Nephron (organoid): Measurements from ENCODE around the gene TMEM235.

Experiments
- H3K27ac Mint-ChIP-seq, 3 experiments: 2 replicates each; pipeline ENCODE4 v1.8.0; 2020; ENCODE audit warnings: mixed read lengths in 3 of 3, mild to moderate bottlenecking in 2 of 3, moderate library complexity in 1 of 3
- H3K27me3 Mint-ChIP-seq: 2 replicates; pipeline ENCODE4 v1.8.0; 2021; ENCODE audit warnings: low read depth, mild to moderate bottlenecking, moderate library complexity, mixed read lengths
- H3K36me3 Mint-ChIP-seq: 2 replicates; pipeline ENCODE4 v1.8.0; 2020; ENCODE audit warnings: low read depth, mixed read lengths
- H3K4me1 Mint-ChIP-seq: 2 replicates; pipeline ENCODE4 v1.8.0; 2020; ENCODE audit warnings: mixed read lengths
- H3K4me3 Mint-ChIP-seq, 3 experiments: 2 replicates each; pipeline ENCODE4 v1.8.0; 2020; ENCODE audit warnings: mild to moderate bottlenecking in 3 of 3, mixed read lengths in 3 of 3, moderate library complexity in 2 of 3
- H3K9me3 Mint-ChIP-seq: 2 replicates; pipeline ENCODE4 v1.8.0; 2020; ENCODE audit warnings: mixed read lengths
- TF ChIP-seq, protein P1 (sequence below), 3 experiments: fragments of 200-600 bp; sonication (generic); IDR thresholded peaks; one replicate each; pipeline ENCODE4 v1.5.0; 2021; ENCODE audit warnings: antibody characterized with exemption in 3 of 3; ENCODE audit not compliant: unreplicated experiment in 3 of 3

The TMEM235 gene

DNA sequence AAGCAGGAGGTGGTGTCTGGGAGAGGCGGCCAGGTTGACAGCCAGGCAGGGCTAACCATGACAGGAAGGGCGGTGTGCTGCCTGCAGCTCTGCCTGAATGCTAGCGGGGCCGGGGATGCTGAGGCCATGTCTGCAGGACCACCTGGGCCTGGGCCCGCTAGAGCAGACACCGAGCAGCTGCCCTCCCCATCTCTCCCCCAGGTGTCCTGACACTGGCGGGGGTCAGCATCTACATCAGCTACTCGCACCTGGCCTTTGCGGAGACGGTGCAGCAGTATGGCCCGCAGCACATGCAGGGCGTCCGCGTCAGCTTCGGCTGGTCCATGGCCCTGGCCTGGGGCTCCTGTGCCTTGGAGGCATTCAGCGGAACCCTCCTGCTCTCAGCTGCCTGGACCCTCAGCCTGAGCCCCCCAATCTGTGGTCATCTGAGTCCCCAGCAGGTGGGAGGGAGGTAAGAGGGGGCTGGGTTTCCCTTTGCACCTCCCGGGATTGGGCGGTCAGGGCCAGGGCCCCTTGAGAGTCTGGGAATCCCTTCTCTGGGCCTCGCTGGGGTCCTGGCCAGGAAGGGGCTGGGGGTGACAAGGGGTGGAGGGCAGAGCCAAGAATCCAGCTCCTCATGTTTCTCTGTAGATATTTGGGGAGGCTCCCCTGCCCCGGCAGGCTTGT, 7.5 kb downstream of the TMEM235 start:
- H3K4me3 Mint-ChIP-seq = no peak overlapping the region
- no peaks in the 10 kb centered on the region for H3K36me3 Mint-ChIP-seq
- TF ChIP-seq, protein P1, sequence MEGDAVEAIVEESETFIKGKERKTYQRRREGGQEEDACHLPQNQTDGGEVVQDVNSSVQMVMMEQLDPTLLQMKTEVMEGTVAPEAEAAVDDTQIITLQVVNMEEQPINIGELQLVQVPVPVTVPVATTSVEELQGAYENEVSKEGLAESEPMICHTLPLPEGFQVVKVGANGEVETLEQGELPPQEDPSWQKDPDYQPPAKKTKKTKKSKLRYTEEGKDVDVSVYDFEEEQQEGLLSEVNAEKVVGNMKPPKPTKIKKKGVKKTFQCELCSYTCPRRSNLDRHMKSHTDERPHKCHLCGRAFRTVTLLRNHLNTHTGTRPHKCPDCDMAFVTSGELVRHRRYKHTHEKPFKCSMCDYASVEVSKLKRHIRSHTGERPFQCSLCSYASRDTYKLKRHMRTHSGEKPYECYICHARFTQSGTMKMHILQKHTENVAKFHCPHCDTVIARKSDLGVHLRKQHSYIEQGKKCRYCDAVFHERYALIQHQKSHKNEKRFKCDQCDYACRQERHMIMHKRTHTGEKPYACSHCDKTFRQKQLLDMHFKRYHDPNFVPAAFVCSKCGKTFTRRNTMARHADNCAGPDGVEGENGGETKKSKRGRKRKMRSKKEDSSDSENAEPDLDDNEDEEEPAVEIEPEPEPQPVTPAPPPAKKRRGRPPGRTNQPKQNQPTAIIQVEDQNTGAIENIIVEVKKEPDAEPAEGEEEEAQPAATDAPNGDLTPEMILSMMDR (IDR thresholded peaks at IDR 0.05; ENCODE audit: unreplicated experiment in 3 of 3) = no peak
- H3K27ac Mint-ChIP-seq = no peak overlapping the region
- peaks cover 13% of the 10 kb centered on the region for H3K27me3 Mint-ChIP-seq
- H3K4me1 Mint-ChIP-seq = peaks cover 25% of the 10 kb centered on the region
- no peaks in the 10 kb centered on the region for H3K9me3 Mint-ChIP-seq

DNA sequence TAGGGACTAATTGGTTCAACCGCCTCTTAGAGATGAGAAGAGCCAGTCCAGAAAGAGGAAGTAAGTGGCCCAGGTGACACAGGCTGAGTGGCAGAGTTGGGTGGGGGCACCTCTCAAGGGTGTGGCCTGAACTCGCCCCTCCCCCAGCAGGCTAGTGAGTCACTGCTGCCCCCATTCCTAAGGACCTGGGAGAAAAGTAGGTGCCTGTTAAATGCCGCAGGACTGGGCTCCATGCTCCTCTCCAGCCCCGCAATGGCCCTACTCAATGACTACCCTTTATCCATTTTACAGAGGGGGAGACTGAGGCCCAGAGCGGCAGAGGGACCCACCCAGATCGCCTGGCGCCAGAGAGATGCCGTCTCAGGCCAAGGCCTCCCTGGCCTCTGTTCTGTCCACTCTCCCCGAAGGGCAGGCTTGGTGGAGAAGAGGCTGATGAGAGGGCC, 8.1 kb downstream of the TMEM235 start:
- peaks cover 2% of the 10 kb centered on the region for H3K9me3 Mint-ChIP-seq
- H3K4me3 Mint-ChIP-seq = no peak overlapping the region
- no peak overlapping the region for H3K27ac Mint-ChIP-seq
- H3K4me1 Mint-ChIP-seq = peaks cover 25% of the 10 kb centered on the region
- peaks cover 9% of the 10 kb centered on the region for H3K27me3 Mint-ChIP-seq
- TF ChIP-seq, protein P1 (IDR thresholded peaks at IDR 0.05; ENCODE audit: unreplicated experiment in 3 of 3) = no peak
- H3K36me3 Mint-ChIP-seq = no peaks in the 10 kb centered on the region

DNA sequence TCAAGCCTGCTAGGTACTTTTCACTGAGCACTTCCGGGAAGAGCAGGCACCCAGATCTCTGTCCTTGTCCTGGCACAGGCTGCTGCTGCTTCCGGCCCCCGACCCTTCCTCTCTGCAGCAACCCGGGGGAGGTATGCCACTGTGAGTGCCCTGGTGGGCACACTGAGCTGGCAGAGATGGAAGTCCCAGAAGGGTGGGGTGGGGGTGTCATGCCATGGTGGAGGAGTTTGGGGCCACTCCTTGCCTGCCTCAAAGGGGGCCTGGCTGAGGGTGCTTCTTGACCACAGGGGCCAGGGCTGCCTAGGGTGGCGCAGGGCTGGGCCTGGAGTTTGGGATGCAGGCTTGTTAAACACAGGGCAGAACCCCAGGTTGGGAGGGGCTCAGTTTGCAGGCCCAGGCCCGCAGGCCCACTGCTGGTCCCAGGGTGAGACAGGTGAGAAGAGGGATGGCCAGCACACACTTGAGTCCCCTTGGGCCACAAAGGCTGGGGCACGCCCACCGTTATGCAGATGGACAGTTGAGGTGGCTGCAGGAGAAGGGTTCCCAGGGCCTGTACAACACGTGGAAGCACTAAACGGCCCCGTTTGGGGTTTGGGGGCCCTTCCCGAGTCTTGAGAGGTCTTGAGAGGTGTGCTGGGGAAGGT, 8.7 kb downstream of the TMEM235 start:
- peaks cover 20% of the 10 kb centered on the region for H3K4me1 Mint-ChIP-seq
- peaks cover 2% of the 10 kb centered on the region for H3K27me3 Mint-ChIP-seq
- TF ChIP-seq, protein P1 (IDR thresholded peaks at IDR 0.05; ENCODE audit: unreplicated experiment in 3 of 3) = no peak
- no peak overlapping the region for H3K4me3 Mint-ChIP-seq
- H3K9me3 Mint-ChIP-seq = peaks cover 2% of the 10 kb centered on the region
- H3K27ac Mint-ChIP-seq = no peak overlapping the region
- no peaks in the 10 kb centered on the region for H3K36me3 Mint-ChIP-seq

DNA sequence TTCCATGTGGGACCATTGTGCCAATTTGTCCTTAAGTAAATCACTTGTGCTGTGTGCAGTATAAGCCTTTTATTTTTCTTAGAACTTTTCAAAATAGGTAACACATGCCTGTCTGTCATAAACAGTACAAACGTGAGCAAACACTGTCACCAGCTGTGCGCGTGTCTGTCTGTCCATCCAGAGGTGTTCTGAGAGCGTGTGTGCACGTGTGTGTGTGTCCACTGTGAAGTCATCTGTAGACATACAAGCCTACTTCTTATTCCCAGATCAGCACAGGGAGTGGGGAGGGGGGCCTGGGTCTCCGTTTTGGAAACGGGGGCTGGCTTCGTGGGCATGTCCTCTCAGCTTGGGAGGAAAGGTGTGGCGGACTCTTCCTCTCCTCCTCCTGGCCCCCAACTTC, 9.4 kb downstream of the TMEM235 start:
- H3K4me1 Mint-ChIP-seq = peaks cover 19% of the 10 kb centered on the region
- no peak overlapping the region for H3K27ac Mint-ChIP-seq
- no peaks in the 10 kb centered on the region for H3K27me3 Mint-ChIP-seq
- H3K9me3 Mint-ChIP-seq = peaks cover 6% of the 10 kb centered on the region
- no peak overlapping the region for H3K4me3 Mint-ChIP-seq
- no peaks in the 10 kb centered on the region for H3K36me3 Mint-ChIP-seq
- TF ChIP-seq, protein P1 (IDR thresholded peaks at IDR 0.05; ENCODE audit: unreplicated experiment in 3 of 3) = no peak

DNA sequence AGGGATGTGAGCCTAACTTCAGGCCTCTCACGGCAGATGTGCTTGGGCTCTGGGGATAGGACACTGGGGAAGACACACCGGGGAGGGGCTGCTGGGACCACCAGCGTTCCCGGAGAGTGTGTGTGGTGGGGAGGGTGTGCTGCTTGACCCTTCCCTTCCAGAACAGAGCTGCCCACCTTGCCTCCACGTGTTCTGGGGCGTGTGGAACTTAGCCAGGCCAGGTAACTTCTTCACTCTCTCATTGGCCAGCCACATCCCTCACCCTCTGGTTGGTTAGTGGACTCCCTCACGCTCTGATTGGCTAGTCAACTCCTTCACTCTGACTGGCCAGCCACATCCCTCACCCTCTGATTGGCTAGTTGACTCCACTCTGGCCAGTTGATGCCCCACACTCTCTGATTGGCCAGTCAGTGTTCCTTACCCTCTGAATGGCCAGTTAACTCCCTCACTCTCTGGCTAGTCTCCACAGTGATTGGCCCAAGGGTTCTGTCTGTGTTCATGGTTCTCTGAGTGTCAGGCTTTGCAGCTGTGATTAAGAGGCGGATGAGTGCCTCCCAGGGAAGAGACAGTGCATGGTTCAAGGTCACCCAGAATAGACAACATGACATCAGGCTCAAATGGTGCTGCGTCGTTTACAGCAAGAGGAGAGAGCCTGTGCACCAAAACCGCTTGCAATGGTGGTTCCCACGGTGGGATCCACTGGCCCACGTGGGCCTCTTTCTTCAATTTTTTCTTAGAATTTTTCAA, 10.0 kb downstream of the TMEM235 start:
- peaks cover 19% of the 10 kb centered on the region for H3K4me1 Mint-ChIP-seq
- peaks cover 6% of the 10 kb centered on the region for H3K9me3 Mint-ChIP-seq
- H3K4me3 Mint-ChIP-seq = no peak overlapping the region
- H3K27me3 Mint-ChIP-seq = no peaks in the 10 kb centered on the region
- H3K36me3 Mint-ChIP-seq = no peaks in the 10 kb centered on the region
- TF ChIP-seq, protein P1 (IDR thresholded peaks at IDR 0.05; ENCODE audit: unreplicated experiment in 3 of 3) = no peak
- H3K27ac Mint-ChIP-seq = no peak overlapping the region
